Sigmoid colon (tissue), 7 donors: ENCODE data around the gene TANC2. TPM values are rescaled to one million over a fixed set of nuclear protein-coding genes. Genes with fewer than 3 reads are reported as not detected.

Experiments used
- DNase-seq: peaks from one replicate; pipeline ENCODE4 v3.0.0-alpha.2; 2019
- H3K27ac ChIP-seq, 4 donors: fragments of 200-600 bp; sonication (generic); one replicate each; pipeline ENCODE4 v1.5.1; 2016 to 2019; ENCODE audit warnings: mild to moderate bottlenecking in 1 of 4
- H3K27me3 ChIP-seq, 3 donors: fragments of 200-600 bp; sonication (generic); one replicate each; pipeline ENCODE4 v1.5.1; 2019; ENCODE audit warnings: mild to moderate bottlenecking in 1 of 3
- H3K36me3 ChIP-seq, 4 donors: fragments of 200-600 bp; sonication (generic); one replicate each; pipeline ENCODE4 v1.5.1; 2016 to 2019
- H3K4me1 ChIP-seq, 4 donors: fragments of 200-600 bp; sonication (generic); one replicate each; pipeline ENCODE4 v1.5.1; 2017 to 2019
- H3K4me3 ChIP-seq, 4 donors: fragments of 200-600 bp; sonication (generic); one replicate each; pipeline ENCODE4 v1.5.1; 2017 to 2019; ENCODE audit warnings: mild to moderate bottlenecking in 2 of 4, moderate library complexity in 1 of 4
- H3K9me3 ChIP-seq, 4 donors: fragments of 200-600 bp in 3 of 4; sonication (generic) in 3 of 4; one replicate each; pipeline versions ENCODE4 v1.5.1 to v1.6.1; 2013 to 2019
- CTCF ChIP-seq, 4 experiments: fragments of 450-650 bp in 3 of 4; fragments of 200-600 bp in 1 of 4; IDR thresholded peaks; one replicate each; pipeline ENCODE4 v1.5.1; 2016 to 2019; ENCODE audit warnings: antibody characterized with exemption in 4 of 4, mild to moderate bottlenecking in 3 of 4, moderate library complexity in 2 of 4
- EP300 ChIP-seq, 4 donors: sonication (generic); formaldehyde crosslinking; IDR thresholded peaks; one replicate each; pipeline ENCODE4 v1.6.1; 2017; ENCODE audit warnings: antibody characterized with exemption in 4 of 4
- POLR2A ChIP-seq, 2 donors: fragments of 450-650 bp; IDR thresholded peaks; one replicate each; pipeline ENCODE4 v1.6.1; 2016; ENCODE audit warnings: antibody characterized with exemption in 2 of 2, mild to moderate bottlenecking in 2 of 2, moderate library complexity in 2 of 2
- POLR2AphosphoS5 ChIP-seq, 4 donors: sonication (generic); formaldehyde crosslinking; IDR thresholded peaks; one replicate each; pipeline ENCODE4 v1.6.1; 2017; ENCODE audit warnings: antibody characterized with exemption in 4 of 4
- WGBS, 2 donors: extraction: QIAGEN DNeasy Blood & Tissue Kit; methylation state at CpG; one replicate each; pipeline ENCODE4 v1.1.7; 2013; 5-methylcytosine and 5-hydroxymethylcytosine counted together
- intact Hi-C: fragments of 100-400 bp; cut with DNase I; formaldehyde crosslinking; loops from one replicate; pipeline ENCODE4 v1.15.1; 2023
- polyA plus RNA-seq, 3 donors: library from polyadenylated mRNA; stranded (reverse); fragments of 200-250 nt; gene quantifications; one replicate each; pipeline ENCODE4 v1.2.3, GENCODE V29; 2013
- total RNA-seq, 4 donors: library from RNA; depleted of rRNA; stranded (reverse); fragments of >200 nt; gene quantifications; one replicate each; pipeline ENCODE4 v1.1.0, GENCODE V29; 2016
- donor health status: healthy with polysubstance abuse.
- donor health status: Bipolar disorder and iron deficiency.
- donor health status: healthy.

Gene TANC2
- total and polyA plus RNA-seq, 7 donors, result 0.92 to 20.8 (median 9.2) TPM

- no peaks in the 10 kb centered on the region for H3K36me3 ChIP-seq
- TF ChIP-seq POLR2A (IDR thresholded peaks at IDR 0.05) (no peak), POLR2AphosphoS5 (IDR thresholded peaks at IDR 0.05) (no peak), EP300 (IDR thresholded peaks at IDR 0.05) (no peak), CTCF (IDR thresholded peaks at IDR 0.05) (no peak)
- intact Hi-C loops, result no loop called here
- H3K4me3 ChIP-seq, result no peak overlapping the region
- H3K9me3 ChIP-seq, result no peaks in the 10 kb centered on the region
- peaks cover 0 to 5% (median 0%) of the 10 kb centered on the region in 4 donors for H3K4me1 ChIP-seq
- no peak overlapping the region for H3K27ac ChIP-seq
- H3K27me3 ChIP-seq, result no peaks in the 10 kb centered on the region
- DNase-seq, result no peak
- WGBS, 2 donors, result 93 to 96% methylated on average over 1 of the region's 1 CpG
Measured at GRCh38 chr17:62948370-62948769, 17.7 kb upstream of the TANC2 start.

GRCh38 chr17:62949036-62949435 lies 17.0 kb upstream of the TANC2 start:
- no peaks in the 10 kb centered on the region for H3K36me3 ChIP-seq
- 61 to 80% methylated on average over 3 of the region's 3 CpGs for WGBS, 2 donors
- no peak overlapping the region for H3K27ac ChIP-seq
- H3K4me3 ChIP-seq, result no peak overlapping the region
- no peaks in the 10 kb centered on the region for H3K27me3 ChIP-seq
- peaks cover 0 to 5% (median 0%) of the 10 kb centered on the region in 4 donors for H3K4me1 ChIP-seq
- H3K9me3 ChIP-seq, result no peaks in the 10 kb centered on the region
- intact Hi-C loops, result no loop called here
- no peak for DNase-seq
- no peak for TF ChIP-seq POLR2AphosphoS5 (IDR thresholded peaks at IDR 0.05)
- TF ChIP-seq EP300 (IDR thresholded peaks at IDR 0.05), result no peak
- TF ChIP-seq CTCF (IDR thresholded peaks at IDR 0.05), result no peak
- TF ChIP-seq POLR2A (IDR thresholded peaks at IDR 0.05), result no peak

- peaks cover 0 to 5% (median 0%) of the 10 kb centered on the region in 4 donors for H3K4me1 ChIP-seq
- TF ChIP-seq POLR2A (IDR thresholded peaks at IDR 0.05) (no peak), EP300 (IDR thresholded peaks at IDR 0.05) (no peak), POLR2AphosphoS5 (IDR thresholded peaks at IDR 0.05) (no peak), CTCF (IDR thresholded peaks at IDR 0.05) (no peak)
- DNase-seq, result no peak
- WGBS, 2 donors, result 8 to 39% methylated on average over 1 of the region's 1 CpG
- H3K27ac ChIP-seq, result no peak overlapping the region
- no peaks in the 10 kb centered on the region for H3K9me3 ChIP-seq
- no peaks in the 10 kb centered on the region for H3K36me3 ChIP-seq
- no peak overlapping the region for H3K4me3 ChIP-seq
- H3K27me3 ChIP-seq, result no peaks in the 10 kb centered on the region
- intact Hi-C loops, result no loop called here
Measured at GRCh38 chr17:62950067-62950466, 16.0 kb upstream of the TANC2 start.

- 32 to 78% methylated on average over 4 of the region's 4 CpGs for WGBS, 2 donors
- intact Hi-C loops, result no loop called here
- Histone ChIP-seq H3K4me1 (no peaks in the 10 kb centered on the region), H3K36me3 (no peaks in the 10 kb centered on the region), H3K27ac (no peak overlapping the region), H3K27me3 (no peaks in the 10 kb centered on the region), H3K4me3 (no peak overlapping the region), H3K9me3 (no peaks in the 10 kb centered on the region)
- DNase-seq, result no peak
- TF ChIP-seq POLR2AphosphoS5 (IDR thresholded peaks at IDR 0.05), result no peak
- TF ChIP-seq EP300 (IDR thresholded peaks at IDR 0.05), result no peak
- no peak for TF ChIP-seq POLR2A (IDR thresholded peaks at IDR 0.05)
- TF ChIP-seq CTCF (IDR thresholded peaks at IDR 0.05), result no peak
Measured at GRCh38 chr17:62955841-62956352, 10.1 kb upstream of the TANC2 start.

- DNase-seq, result no peak
- WGBS, 2 donors, result 67 to 78% methylated on average over 3 of the region's 3 CpGs
- Histone ChIP-seq H3K36me3 (no peaks in the 10 kb centered on the region), H3K4me3 (no peak overlapping the region), H3K27me3 (no peaks in the 10 kb centered on the region), H3K4me1 (peaks cover 0 to 17% (median 13%) of the 10 kb centered on the region in 4 donors), H3K9me3 (no peaks in the 10 kb centered on the region), H3K27ac (no peak overlapping the region)
- TF ChIP-seq POLR2AphosphoS5 (IDR thresholded peaks at IDR 0.05), result no peak
- no peak for TF ChIP-seq EP300 (IDR thresholded peaks at IDR 0.05)
- intact Hi-C loops, result loop anchor here (10.0 kb wide), 1 partner anchor 898 kb away; the partner anchor contains the start of gene MED13
Measured at GRCh38 chr17:62963296-62963695, 2.7 kb upstream of the TANC2 start.
